Putamen (tissue), 1 donor: Measurements from ENCODE around the gene AMACR.

Experiments used
- DNase-seq: peaks from one replicate; pipeline ENCODE4 v3.0.0-alpha.2; 2016; ENCODE audit warnings: low spot score

AMACR gene

DNA sequence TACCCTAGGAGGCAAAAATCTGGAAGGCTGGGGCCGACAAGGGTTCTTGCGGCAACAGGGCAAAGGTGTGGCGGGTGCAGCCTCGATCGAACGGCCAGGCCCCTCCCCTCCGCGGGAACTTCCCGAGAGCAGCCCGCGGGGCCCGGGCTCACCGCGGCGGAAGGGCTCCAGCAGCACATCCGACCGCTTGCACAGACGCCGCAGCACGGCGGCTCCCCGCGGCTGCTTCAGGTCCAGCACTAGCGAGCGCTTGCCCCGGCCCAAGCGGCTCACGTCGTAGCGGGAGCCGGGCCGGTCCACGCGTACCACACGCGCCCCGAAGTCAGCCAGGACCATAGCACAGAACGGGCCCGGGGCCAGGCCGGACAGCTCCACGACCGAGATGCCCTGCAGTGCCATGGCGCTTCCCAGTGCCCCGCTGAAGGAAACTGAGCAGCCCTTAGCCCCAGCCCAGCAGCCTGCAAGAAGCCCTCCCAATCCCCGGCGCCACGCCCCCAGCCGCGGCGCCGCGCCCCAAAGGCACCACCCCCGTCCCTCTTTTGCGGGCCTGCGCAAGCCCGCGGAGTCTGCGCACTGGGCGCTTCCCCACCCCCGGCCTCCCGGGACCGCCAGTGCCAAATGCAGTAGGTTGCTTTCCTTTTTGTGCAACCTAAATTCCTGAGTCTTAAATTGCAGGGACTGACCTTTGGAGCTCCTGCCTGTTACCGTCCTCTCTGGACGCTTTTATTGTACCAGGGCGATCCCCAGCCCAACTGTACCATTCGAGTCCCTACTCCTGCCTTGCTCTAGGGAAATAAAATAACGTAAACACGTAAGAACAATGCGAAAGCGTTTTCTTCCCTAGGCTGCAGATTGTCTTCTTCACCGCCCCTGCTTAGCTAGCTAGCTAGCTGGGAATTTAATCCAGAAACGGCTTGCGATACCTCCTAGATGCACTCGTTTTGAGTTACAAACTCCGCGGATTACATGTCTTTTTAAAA, at the start of gene AMACR:
Gene AMACR, minus strand, starts transcription at position 430 of the 980 bp plus-strand sequence. Its CDS starts 31 bp downstream, at position 399.
- DNase-seq, result peak; percentile 94

DNA sequence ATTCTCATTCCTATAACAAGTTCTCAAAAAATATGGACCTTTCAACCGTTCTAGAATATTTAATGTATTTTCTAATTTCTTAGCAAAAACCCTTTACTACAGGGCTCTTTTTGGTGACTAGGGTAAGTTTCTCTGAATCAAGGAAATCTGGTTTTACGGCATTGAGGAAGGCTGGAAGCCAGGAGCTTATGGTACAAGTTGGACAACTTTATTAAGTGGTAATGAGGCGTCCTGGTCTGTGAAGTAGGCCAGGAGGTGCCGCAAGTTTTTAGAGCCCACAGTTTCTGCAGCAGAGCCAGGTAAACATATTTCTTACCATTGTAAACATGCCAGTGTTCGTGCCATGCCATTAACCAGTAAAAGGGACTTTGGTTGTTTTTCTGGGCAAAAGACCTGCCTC, 49.7 kb upstream of the AMACR start:
- DNase-seq, result no peak

DNA sequence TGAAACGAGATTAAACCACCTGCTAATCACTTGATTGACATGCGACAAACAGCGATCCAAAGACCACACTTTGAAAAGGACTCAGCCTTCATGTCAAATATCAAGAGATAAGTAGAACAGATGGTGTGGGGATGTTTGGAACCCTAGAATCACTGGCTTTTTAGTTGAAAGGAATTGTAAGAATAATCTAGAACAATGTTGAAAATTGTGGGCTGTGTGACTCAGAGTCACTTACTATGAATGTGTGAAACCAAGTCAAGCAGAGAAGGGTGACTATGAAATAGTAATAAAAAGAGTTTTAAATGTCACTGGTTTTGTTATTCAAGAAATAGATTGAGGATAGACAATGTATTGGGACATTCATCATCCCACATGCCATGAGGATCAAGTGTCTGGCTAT, 49.3 kb upstream of the AMACR start:
- no peak for DNase-seq

DNA sequence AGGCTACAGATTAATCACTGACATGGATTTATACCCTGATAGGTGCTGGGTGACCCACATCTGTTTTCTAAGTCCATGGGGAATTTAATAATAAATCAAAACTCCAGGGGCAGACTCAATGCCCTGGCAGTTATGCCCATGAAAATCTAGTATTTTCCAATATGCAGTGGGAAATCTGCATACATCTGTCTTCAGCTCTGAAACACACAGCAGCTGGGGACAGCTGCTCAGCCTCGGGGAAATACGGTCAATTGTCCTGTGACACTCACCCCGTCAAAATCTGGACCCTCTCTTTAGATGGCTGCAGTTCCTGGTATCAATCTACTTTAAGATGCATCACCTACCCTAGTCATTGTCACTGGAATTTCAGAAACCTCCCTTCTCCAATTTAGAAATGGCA, 47.8 kb upstream of the AMACR start:
- no peak for DNase-seq

DNA sequence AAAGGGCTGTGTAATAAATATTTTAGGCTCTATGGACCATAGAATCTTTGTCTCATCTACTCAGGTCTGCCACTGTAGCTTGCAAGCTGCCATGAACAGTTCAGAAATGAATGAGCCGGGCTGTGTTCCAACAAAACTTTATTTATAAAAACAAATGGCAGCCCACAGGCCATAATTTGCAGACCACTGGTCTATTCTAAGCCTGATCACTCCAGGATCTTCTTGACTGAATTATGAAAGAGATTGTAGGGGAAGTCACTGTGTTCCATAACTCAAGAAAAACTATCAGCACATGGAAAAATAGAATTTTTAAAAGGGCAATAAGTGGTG, 46.5 kb upstream of the AMACR start:
- no peak for DNase-seq

DNA sequence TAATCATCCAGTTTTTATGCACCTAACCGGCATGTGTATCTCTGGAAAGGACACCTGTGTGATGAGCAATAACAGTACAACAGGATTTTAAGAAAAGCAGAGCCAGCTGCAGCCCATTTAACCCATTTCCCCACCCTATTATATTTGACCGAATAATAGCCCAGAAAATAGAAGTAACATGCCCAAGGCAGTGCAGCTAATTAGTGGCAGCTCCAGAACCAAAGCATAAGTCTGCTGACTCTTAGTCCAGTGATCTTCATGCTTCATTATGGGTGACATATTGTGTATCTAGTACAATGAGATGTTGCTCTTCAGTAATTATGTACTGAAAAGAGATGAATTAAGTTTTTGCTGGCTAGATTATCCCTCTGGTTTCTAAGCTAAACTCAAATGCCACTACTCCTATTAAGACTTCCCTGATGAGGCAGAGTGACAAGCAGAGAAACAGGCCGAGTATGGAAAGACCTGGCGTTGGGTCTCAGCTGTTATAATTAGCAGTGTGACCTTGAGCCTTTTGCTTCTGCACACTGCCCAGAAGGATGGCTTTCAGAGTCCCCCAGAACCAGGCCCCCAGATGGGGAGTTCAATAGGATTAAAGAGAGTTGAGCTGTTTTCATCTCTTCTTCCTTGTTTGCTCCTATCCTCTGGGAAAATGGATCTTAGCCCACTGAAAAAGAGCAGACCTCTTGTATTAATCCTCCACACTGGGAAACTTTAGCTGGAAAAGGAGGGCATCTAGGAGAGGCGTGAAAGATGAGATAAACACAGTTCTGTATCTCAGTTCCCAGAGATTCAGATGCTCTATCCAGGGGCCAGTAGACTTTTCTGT, 45.9 kb upstream of the AMACR start:
- DNase-seq, result no peak

DNA sequence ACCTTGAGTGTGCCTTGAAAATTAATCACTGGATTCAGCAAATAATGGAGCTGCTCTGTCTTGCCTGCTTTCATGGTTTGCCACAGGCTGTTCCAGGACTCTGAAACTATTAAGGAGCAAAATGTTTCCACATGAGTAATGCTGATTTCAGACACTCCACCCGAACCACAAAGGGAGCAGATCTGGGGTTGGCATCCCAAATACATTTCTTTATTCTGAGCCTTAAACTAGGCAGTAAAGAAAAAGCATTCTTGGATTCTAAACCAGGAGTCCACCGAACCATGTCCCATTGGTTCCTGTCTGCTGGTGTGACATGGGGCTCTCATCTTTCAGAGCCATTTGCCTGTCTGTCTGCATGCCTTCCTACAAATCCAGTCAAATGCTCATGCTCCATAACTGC, 45.3 kb upstream of the AMACR start:
- DNase-seq, result no peak

DNA sequence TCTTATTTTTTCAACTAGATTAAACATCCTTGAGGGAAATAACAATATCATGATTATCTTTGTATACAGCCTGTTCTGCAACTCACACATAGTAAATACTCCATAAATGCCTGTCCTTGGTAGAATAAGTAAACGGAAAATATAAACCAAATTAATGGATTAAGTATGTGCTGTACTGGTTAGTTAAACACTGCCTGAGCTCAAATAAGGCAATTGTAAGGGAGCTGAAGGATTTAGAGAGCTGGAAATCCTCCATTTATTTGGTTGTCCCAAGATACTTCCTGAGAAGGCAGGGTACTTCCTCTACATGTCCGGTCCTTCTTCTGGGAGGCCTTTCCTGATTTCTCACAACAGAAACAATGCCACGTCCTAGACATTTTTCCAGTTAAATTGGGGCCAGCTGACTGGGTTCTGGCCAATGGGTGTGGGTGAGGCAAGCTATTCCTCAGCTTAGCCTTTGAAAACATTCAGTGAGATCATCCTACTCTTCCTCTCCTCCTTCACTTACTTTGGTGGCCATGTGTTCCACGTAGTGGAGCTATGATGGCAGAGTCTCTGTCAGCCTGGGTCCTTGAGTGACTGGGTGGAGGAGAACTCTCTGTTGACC, 43.6 kb upstream of the AMACR start:
- DNase-seq, result no peak

DNA sequence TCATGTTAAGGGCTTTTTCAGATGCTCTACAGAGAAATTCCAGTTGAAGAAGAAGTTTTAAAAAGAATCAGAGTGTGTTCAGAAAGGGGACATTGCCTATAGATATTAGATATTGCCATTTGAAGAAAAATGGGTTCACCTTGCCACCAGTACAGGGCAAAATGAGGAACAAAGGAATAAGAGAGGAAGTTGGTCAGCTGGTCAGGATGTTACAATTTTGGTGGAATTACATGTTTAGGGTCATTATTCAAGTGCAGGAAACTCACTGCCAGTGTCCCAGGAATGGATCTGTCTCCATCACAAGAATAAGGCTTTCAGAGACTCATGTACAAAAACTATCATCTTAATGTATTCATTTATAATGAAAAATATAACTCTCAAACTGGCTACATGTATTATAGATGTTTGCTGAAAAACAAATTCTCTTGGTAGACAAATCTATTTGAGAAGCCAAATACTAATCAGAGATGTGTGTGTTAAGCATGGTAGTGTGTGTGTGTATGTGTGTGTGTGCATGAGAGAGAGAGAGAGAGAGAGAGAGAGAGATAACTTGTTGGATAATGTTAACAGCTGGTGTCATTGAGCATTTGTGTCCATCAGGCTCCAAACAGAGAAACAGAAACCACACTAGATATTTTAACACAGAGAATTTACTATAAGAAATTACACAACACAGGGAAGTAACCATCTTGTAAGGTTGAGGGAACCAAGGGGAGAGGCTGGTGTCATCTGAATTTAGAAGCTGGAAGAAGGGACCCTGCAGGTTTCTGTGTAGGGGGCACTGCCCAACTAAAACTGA, 40.1 kb upstream of the AMACR start:
- DNase-seq, result no peak

DNA sequence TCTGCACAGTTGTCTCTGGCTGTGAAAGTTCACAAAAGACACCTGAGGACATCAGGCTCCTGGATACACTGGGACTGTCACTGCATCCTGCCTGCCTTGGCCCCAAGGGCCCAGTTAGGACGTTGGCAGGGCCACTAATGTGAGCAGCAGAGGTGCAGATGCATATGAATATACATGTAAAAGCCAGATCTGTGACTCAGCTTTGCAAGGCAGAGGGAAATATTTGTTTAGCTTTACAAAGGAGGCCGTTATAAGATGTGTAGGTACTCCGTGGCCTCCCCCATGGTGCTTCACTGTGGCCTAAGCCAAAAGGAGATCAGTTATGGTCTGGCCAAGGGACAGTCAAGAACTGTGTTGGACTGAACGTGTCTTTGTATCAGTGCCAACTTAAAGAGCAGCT, 39.3 kb upstream of the AMACR start:
- no peak for DNase-seq

DNA sequence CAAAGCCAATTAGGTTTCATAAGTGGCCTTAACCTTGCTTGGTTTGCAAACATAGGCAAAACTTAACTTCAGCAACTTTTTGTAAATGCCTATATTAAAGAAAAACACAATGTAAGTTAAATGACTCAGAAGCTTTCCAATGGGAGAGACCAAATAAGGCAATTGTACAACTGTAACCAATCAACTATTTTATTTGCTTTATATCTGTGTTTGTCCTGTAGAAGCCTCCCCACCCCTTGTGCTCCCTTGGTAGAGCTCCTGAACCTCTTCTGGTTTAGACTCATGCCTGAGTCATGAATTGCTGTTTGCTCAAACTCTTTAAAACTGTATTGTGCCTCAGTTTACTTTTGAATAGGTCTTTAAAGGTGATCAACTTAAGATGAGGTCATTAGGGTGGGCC, 38.1 kb upstream of the AMACR start:
- DNase-seq, result no peak

DNA sequence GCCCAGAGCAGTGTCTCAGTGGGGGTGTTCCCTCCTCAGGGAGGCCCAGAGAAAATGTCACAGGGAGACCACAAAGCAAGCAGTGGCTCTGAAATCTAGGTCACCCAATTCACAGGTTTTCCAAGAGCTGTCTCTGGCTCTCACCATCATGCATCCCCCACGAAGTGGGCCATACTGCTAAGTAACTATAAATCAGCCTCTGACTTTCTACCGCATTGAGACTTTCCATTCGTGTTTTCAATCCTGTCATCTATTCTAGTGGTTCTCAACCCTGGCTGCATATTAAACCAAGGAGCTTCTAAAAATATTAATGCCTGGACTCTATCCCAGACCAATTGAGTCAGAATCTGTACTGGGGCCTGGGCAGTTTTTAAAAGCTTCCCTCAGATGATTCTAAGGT, 37.2 kb upstream of the AMACR start:
- no peak for DNase-seq

DNA sequence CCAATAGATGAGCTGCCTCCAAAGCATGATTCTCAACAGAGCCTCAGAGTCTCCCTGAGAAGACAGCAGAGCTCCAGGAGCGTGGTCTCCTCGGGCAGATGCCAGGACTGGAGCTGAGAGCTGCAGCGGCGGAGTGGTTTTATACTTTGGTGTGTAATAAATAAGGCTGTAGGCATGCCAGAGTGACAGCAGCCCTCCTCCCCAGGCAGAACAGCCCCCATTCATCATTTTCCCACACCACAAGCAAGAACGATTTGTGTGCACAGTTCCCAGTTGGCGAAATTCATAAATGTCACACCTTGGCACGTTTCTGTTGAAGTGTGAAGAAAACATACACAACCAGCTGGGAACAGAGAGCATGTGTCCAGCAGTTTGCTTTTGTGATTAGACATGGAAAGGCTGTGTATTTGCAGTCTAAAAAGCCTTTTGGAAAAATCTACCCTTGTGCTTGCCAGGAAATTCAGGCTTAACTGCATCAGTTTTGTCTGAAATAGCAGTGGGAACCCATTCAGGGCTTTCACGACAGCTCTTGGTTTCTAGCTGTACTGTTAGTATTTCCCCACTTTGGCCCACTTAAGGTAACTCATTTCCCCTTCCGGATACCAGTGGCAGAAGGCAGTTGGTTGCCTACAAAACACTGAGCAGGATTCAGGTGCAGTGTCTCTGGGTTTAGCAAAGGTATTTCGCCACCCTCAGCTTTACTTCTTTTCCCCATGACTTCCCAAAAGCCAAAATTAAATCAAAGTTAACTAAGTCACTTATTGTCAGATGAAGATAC, 35.4 kb upstream of the AMACR start, which contains the start of gene C1QTNF3:
Gene C1QTNF3, minus strand, starts transcription at position 115 of the 778 bp plus-strand sequence. Its CDS starts 88 bp downstream, at position 27.
- DNase-seq, result no peak

DNA sequence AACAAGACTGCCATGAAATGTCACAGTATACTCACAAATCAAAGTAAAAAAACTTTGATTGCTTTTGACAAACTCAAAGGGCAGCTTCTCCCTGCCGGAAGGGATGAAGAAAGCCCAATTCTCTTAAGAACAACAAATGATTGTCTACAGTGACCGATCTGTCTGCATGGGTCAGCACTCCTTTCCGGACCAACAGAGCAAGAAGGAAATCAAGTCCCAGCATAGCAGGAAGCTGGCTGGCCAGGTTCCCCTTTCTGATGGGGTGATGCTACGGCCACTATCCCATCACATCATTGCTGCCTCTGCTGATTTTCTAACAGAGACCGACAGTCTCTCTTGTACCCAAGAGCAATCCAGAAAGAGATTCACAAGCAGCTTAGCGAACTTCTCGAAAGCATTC, 34.5 kb upstream of the AMACR start:
- DNase-seq, result peak; percentile 39

DNA sequence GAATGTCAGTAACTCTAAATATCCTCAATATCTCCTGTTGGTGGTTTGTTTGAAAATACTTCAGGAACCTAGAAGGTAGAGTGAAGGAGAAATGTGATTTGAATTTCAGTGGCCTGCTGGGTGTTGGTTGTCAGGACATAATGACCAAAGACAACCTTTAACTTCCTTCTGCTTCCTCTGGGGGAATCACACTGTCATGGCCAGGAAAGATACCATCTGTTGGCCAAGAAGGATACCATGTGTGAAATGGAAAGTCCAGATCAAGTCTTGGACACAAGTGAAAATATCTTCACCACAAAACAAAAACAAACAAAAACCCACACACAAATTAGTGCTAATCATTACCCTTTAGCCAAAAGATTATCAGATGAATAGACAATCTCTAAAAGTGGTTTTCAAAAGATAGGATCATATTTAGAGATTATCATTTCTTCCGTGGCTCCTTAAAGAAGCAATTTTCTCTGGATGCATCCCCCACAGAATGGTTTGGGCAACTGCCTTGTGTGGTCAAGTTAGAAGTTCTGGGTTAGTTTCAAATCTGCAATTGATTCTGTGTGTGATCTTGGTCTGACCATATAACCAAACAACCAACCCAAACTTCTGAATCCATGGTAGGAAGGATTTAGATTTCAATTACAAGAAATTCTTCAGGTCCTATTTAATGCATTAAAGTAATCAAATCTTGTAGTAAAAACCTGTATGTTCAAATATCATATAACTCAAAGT, 33.6 kb upstream of the AMACR start:
- DNase-seq, result no peak

DNA sequence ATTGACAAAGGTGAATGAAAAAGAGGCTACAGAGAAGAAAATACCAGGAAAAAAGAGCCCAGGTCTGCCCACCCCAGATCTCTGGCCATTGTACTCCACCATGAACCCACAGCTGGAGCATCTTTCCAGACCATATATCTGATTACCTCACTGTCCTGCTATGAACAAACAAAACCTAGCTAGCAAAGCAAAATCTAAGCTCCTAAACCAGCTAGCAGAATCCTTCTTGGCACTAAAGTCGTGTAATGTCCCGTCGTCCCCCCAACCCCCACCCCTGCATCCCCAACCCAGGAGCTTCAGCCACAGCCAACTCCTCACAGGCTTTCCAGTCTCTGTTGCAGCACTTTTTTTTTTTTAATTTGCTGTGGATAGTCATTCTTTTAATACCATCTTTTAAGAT, 32.6 kb upstream of the AMACR start:
- DNase-seq, result no peak

DNA sequence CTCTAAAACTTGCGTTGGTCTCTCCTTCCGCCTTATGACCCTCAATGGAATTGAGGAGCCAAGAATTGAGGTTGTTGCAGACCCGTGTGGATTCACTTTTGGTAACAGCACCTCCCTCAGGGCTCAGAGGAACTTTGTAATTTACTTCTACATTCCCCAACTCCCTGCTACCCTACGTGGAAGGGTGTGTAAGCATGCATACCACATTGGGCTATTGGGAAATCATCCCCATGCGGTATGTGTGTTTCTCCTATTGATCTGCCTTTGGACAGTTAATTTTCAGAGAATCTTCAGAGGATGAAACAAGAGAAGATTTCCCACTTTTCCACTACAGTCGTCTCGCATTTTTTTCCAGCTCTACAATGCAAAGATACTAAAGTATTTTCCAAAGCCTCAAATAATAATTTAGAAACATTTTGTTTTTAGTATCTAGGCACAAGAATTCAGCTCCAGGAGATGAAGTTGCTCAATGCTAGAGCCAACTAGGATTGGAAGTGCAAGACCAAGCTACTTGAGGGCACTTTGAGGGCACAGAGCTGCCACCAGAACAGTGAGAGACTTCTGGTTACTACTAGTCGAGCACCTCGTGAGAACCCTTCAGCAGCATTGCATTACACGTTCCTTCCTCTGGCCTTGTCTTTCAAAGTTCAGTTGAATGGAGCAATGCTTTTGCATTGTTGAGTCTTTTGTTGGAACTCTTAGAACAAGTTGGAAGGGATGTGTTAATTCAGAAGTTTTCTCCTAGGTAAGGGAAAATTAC, 31.7 kb upstream of the AMACR start:
- no peak for DNase-seq

DNA sequence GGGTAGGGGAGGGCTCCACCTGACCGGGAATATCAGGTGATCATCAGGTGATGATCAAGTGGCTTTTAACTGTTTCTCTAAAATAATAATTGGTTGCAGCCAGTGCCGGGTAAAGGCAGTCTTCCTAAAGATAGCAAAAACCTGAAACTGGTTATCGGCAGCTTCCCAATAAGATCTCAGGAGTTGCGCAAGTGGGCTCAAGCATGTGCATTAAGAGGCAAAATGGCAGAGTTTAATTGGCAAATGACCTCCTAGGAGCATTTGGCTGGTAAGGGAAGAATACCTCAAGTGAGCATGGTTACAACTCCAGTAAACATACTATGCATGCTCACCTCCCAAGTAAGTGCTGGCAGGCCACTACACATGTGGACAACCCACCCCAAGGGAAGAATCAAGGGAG, 31.0 kb upstream of the AMACR start:
- no peak for DNase-seq

DNA sequence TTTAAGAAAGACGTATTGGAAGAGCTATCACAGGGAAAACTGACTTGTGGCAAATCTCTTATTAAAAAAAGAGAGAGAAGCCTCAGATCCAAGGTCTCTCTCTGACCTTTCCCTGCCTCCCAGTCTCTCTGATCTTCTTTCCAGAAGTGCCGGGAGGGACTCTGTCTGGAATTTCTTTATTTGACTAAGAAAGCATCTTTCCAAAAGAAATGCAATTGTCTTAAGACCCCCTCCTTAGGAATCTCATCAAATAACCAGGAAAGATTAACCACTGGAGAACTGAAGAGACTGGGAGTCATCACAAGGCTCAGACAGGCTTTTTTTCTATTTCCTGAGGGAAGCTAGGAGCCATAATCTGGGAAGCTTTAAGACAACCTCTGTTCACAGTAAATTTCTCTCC, 30.5 kb upstream of the AMACR start:
- no peak for DNase-seq

DNA sequence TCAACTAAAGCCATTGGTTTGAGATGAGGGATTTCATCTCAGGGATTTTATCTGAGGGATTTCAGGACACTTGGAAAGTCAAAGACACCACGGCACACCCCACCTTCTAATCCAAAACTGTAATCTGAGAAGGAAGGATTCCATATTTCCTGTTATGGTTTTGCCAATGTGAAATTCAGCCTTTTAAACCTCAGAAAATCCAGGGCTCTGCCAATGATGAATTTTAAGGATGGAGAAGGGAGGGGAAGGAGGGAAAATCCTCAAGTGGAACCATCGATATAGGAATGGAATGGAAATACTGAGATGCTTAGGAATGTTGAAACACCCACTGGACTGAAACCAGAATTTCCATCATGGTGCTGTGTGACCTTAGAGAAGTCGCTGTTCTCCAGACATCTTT, 29.9 kb upstream of the AMACR start:
- DNase-seq, result no peak
